ENCODE measurements around the gene FAM53B.

DNA sequence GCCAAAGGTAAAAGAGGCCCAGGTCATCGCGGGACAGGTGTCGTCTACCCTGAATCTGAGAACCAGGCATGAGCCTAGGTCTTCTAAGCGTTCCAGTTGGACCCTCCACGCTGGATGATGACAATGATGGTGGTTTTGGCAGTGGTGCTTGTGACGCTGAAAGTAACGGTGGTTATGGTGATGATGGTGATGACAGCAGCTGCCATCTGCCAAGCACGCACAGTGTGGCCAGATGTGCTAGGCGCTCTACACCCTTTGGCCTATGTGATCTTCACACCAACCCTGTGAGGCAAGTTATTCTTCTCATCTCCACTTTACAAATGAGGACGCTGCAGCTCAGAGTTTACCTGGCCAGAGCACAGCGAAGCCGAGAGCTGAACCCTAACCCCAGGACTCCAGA is 93.9 kb downstream of the FAM53B start:
- TF ChIP-seq CTCF (IDR thresholded peaks at IDR 0.05) (no peak), POLR2A (IDR thresholded peaks at IDR 0.05) (no peak)
